Liver (tissue), 9 donors: Measurements from ENCODE around the gene SLC17A4. TPM values are rescaled to one million over a fixed set of nuclear protein-coding genes. Genes with fewer than 3 reads are reported as not detected.

Experiments used
- DNase-seq: peaks from one replicate; pipeline ENCODE4 v3.0.0-alpha.2; 2017; ENCODE audit warnings: low spot score
- H3K27ac ChIP-seq, 2 donors: one replicate each; pipeline ENCODE4 v1.7.0; 2013; ENCODE audit warnings: inconsistent platforms in 2 of 2, low read length in 2 of 2, control low read depth in 1 of 2, low read depth in 1 of 2, mild to moderate bottlenecking in 1 of 2
- H3K27me3 ChIP-seq, 4 donors: one replicate each; pipeline versions ENCODE4 v1.6.1 to v1.7.0; 2013; ENCODE audit warnings: low read length in 3 of 4, inconsistent platforms in 1 of 4, mild to moderate bottlenecking in 1 of 4, moderate library complexity in 1 of 4; ENCODE audit not compliant: control insufficient read depth in 4 of 4, insufficient read depth in 4 of 4
- H3K36me3 ChIP-seq, 4 donors: one replicate each; pipeline versions ENCODE4 v1.6.1 to v1.7.0; 2013; ENCODE audit warnings: low read length in 3 of 4, mild to moderate bottlenecking in 3 of 4, low read depth in 1 of 4, moderate library complexity in 1 of 4; ENCODE audit not compliant: control insufficient read depth in 4 of 4, insufficient read depth in 3 of 4
- H3K4me1 ChIP-seq, 4 donors: one replicate each; pipeline versions ENCODE4 v1.6.1 to v1.7.0; 2013; ENCODE audit warnings: low read length in 3 of 4, mild to moderate bottlenecking in 3 of 4, moderate library complexity in 1 of 4; ENCODE audit not compliant: control insufficient read depth in 4 of 4, insufficient read depth in 4 of 4
- H3K4me3 ChIP-seq, 3 donors: one replicate each; pipeline versions ENCODE4 v1.6.1 to v1.7.0; 2013; ENCODE audit warnings: low read length in 3 of 3, control low read depth in 1 of 3, low read depth in 1 of 3, mild to moderate bottlenecking in 1 of 3
- H3K9ac ChIP-seq, 2 donors: one replicate each; pipeline ENCODE4 v1.7.0; 2013; ENCODE audit warnings: low read length in 2 of 2, mild to moderate bottlenecking in 2 of 2, moderate library complexity in 2 of 2, control low read depth in 1 of 2, low read depth in 1 of 2
- H3K9me3 ChIP-seq, 4 donors: one replicate each; pipeline versions ENCODE4 v1.6.1 to v1.7.0; 2013; ENCODE audit warnings: low read length in 3 of 4; ENCODE audit not compliant: control insufficient read depth in 4 of 4
- ATF3 ChIP-seq: IDR thresholded peaks from 2 replicates; pipeline ENCODE4 v1.6.1; 2016; ENCODE audit warnings: antibody characterized with exemption
- CTCF ChIP-seq: fragments of 150-350 bp; IDR thresholded peaks from 2 replicates; pipeline ENCODE4 v1.5.1; 2017; ENCODE audit warnings: improper control_type of control experiment, low read depth, low read length; ENCODE audit not compliant: missing input control
- EGR1 ChIP-seq, 2 donors: IDR thresholded peaks; 2 replicates each; pipeline ENCODE4 v1.6.1; 2016 to 2018; ENCODE audit warnings: antibody characterized with exemption in 2 of 2, low read depth in 2 of 2
- FOXA1 ChIP-seq: IDR thresholded peaks from 2 replicates; pipeline ENCODE4 v1.6.1; 2016; ENCODE audit warnings: antibody characterized with exemption
- FOXA2 ChIP-seq: IDR thresholded peaks from 2 replicates; pipeline ENCODE4 v1.6.1; 2016; ENCODE audit warnings: antibody characterized with exemption
- GABPA ChIP-seq, 2 donors: IDR thresholded peaks in 1 of 2; conservative IDR thresholded peaks in 1 of 2; 2 replicates each; pipeline ENCODE4 v1.6.1; 2016; ENCODE audit warnings: antibody characterized with exemption in 2 of 2, mild to moderate bottlenecking in 1 of 2, moderate library complexity in 1 of 2
- HNF4A ChIP-seq, 2 donors: conservative IDR thresholded peaks; 2 replicates each; pipeline ENCODE4 v1.6.1; 2016; ENCODE audit warnings: antibody characterized with exemption in 2 of 2, mild to moderate bottlenecking in 2 of 2
- HNF4G ChIP-seq: IDR thresholded peaks from 2 replicates; pipeline ENCODE4 v1.6.1; 2016; ENCODE audit warnings: antibody characterized with exemption
- JUND ChIP-seq, 2 donors: IDR thresholded peaks; 2 replicates each; pipeline ENCODE4 v1.6.1; 2016; ENCODE audit warnings: antibody characterized with exemption in 2 of 2
- MAX ChIP-seq: IDR thresholded peaks from 2 replicates; pipeline ENCODE4 v1.6.1; 2016; ENCODE audit warnings: antibody characterized with exemption
- NR2F2 ChIP-seq: IDR thresholded peaks from 2 replicates; pipeline ENCODE4 v1.6.1; 2016; ENCODE audit warnings: antibody characterized with exemption
- RAD21 ChIP-seq, 2 donors: IDR thresholded peaks; 2 replicates each; pipeline ENCODE4 v1.6.1; 2016; ENCODE audit warnings: antibody characterized with exemption in 2 of 2, mild to moderate bottlenecking in 2 of 2
- REST ChIP-seq: IDR thresholded peaks from 2 replicates; pipeline ENCODE4 v1.6.1; 2016; ENCODE audit warnings: antibody characterized with exemption, mild to moderate bottlenecking
- RXRA ChIP-seq, 2 donors: IDR thresholded peaks; 2 replicates each; pipeline ENCODE4 v1.6.1; 2017 to 2018; ENCODE audit warnings: antibody characterized with exemption in 2 of 2, mild to moderate bottlenecking in 1 of 2
- SP1 ChIP-seq: IDR thresholded peaks from 2 replicates; pipeline ENCODE4 v1.6.1; 2018; ENCODE audit warnings: antibody characterized with exemption, mild to moderate bottlenecking
- TAF1 ChIP-seq: conservative IDR thresholded peaks from 2 replicates; pipeline ENCODE4 v1.6.1; 2016; ENCODE audit warnings: antibody characterized with exemption, mild to moderate bottlenecking
- YY1 ChIP-seq: IDR thresholded peaks from 2 replicates; pipeline ENCODE4 v1.6.1; 2016; ENCODE audit warnings: antibody characterized with exemption, mild to moderate bottlenecking
- ZBTB33 ChIP-seq: IDR thresholded peaks from 2 replicates; pipeline ENCODE4 v1.6.1; 2016; ENCODE audit warnings: antibody characterized with exemption
- WGBS: extraction: QIAGEN DNeasy Blood & Tissue Kit; methylation state at CpG from one replicate; pipeline ENCODE4 v1.1.7; 2013; 5-methylcytosine and 5-hydroxymethylcytosine counted together
- polyA plus RNA-seq, 2 donors: library from polyadenylated mRNA; stranded (reverse) in 1 of 2; unstranded in 1 of 2; fragments of 200-250 nt in 1 of 2; fragments of >200 nt in 1 of 2; fragmentation: Nextera tagmentation in 1 of 2; extraction: Ambion mirVana in 1 of 2; gene quantifications; one replicate each; pipeline versions ENCODE4 v1.2.1 to v1.2.3, GENCODE V29; 2013 to 2015
- total RNA-seq, 2 donors: library from RNA; depleted of rRNA; stranded (reverse); fragments of >200 nt; gene quantifications; one replicate each; pipeline ENCODE4 v1.2.3, GENCODE V29; 2014
- donor health status: healthy.
- donor health status: healthy.
- donor health status: healthy.
- donor health status: healthy.
- donor health status: healthy.

Gene SLC17A4
- total and polyA plus RNA-seq, 4 donors: 4.4 to 27.3 (median 8.4) TPM

GRCh38 chr6:25757936-25758642, 3.5 kb downstream of the SLC17A4 start:
- 30% methylated on average over 6 of the region's 6 CpGs for WGBS
- TF ChIP-seq RXRA (IDR thresholded peaks at IDR 0.05) (peak; percentile 67 to 78), HNF4A (conservative IDR thresholded peaks at IDR 0.05) (no peak)
- H3K4me1 ChIP-seq: peaks cover 6 to 39% (median 27%) of the 10 kb centered on the region in 4 donors
- no peak for DNase-seq
- H3K9ac ChIP-seq: no peak overlapping the region
- peak overlapping the region; percentile 1 to 83 for H3K27ac ChIP-seq
- H3K9me3 ChIP-seq: no peaks in the 10 kb centered on the region
- H3K4me3 ChIP-seq: peak overlapping the region in 1 of 3 donors; percentile 45
- peaks cover 0 to 12% (median 5%) of the 10 kb centered on the region in 4 donors for H3K36me3 ChIP-seq
- no peaks in the 10 kb centered on the region for H3K27me3 ChIP-seq

- WGBS: 95% methylated on average over 2 of the region's 2 CpGs
Measured at GRCh38 chr6:25764611-25765010, 10.1 kb downstream of the SLC17A4 start.

More at GRCh38 chr6:25764611-25765010, 10.1 kb downstream of the SLC17A4 start:
- DNase-seq: no peak
- Histone ChIP-seq H3K9me3 (no peaks in the 10 kb centered on the region), H3K4me1 (peaks cover 0 to 2% (median 0%) of the 10 kb centered on the region in 4 donors), H3K4me3 (no peak overlapping the region), H3K9ac (no peak overlapping the region), H3K27ac (no peak overlapping the region), H3K36me3 (peaks cover 5 to 38% (median 19%) of the 10 kb centered on the region in 4 donors), H3K27me3 (no peaks in the 10 kb centered on the region)
- TF ChIP-seq TAF1 (no peak), RAD21 (IDR thresholded peaks at IDR 0.05) (no peak), SP1 (no peak), EGR1 (IDR thresholded peaks at IDR 0.05; ENCODE audit: low read depth in 2 of 2) (no peak), HNF4G (no peak), FOXA2 (no peak), MAX (no peak), JUND (IDR thresholded peaks at IDR 0.05) (no peak), ATF3 (no peak), GABPA (IDR thresholded peaks at IDR 0.05 in 1 of 2, conservative IDR thresholded peaks at IDR 0.05 in 1 of 2) (no peak), REST (no peak), YY1 (no peak), ZBTB33 (no peak), HNF4A (conservative IDR thresholded peaks at IDR 0.05) (no peak), NR2F2 (no peak), FOXA1 (no peak), RXRA (IDR thresholded peaks at IDR 0.05) (no peak), CTCF (no peak)
